GM12891 (cell line): ENCODE measurements around the gene MT1B.

Experiments used
- DNase-seq: peaks from one replicate; pipeline ENCODE4 v3.0.0; 2011; ENCODE audit warnings: low spot score; ENCODE audit not compliant: insufficient read length
- FAIRE-seq: peaks from 2 replicates; lab custom pipeline; 2011; peaks lifted over from hg19 to GRCh38; lab: Jason Lieb, UNC
- PAX5 ChIP-seq: IDR thresholded peaks from 2 replicates; pipeline ENCODE4 v1.6.1; 2011; ENCODE audit warnings: low read length, moderate library complexity, mild to moderate bottlenecking; ENCODE audit not compliant: insufficient read depth, severe bottlenecking
- POLR2A ChIP-seq: IDR thresholded peaks from 2 replicates; pipeline ENCODE4 v1.6.1; 2011; ENCODE audit warnings: low read depth, low read length, control low read depth
- POLR2AphosphoS5 ChIP-seq: IDR thresholded peaks from 2 replicates; pipeline ENCODE4 v1.6.1; 2011; ENCODE audit warnings: low read depth, low read length, control low read depth
- POU2F2 ChIP-seq: IDR thresholded peaks from 2 replicates; pipeline ENCODE4 v1.6.1; 2011; ENCODE audit warnings: low read depth, mild to moderate bottlenecking, control low read depth, low read length, moderate library complexity
- SPI1 ChIP-seq: IDR thresholded peaks from 2 replicates; pipeline ENCODE4 v1.6.1; 2011; ENCODE audit warnings: low read depth, low read length, control low read depth
- TAF1 ChIP-seq: IDR thresholded peaks from 2 replicates; pipeline ENCODE4 v1.6.1; 2011; ENCODE audit warnings: low read depth, low read length, control low read depth

The MT1B gene

DNA sequence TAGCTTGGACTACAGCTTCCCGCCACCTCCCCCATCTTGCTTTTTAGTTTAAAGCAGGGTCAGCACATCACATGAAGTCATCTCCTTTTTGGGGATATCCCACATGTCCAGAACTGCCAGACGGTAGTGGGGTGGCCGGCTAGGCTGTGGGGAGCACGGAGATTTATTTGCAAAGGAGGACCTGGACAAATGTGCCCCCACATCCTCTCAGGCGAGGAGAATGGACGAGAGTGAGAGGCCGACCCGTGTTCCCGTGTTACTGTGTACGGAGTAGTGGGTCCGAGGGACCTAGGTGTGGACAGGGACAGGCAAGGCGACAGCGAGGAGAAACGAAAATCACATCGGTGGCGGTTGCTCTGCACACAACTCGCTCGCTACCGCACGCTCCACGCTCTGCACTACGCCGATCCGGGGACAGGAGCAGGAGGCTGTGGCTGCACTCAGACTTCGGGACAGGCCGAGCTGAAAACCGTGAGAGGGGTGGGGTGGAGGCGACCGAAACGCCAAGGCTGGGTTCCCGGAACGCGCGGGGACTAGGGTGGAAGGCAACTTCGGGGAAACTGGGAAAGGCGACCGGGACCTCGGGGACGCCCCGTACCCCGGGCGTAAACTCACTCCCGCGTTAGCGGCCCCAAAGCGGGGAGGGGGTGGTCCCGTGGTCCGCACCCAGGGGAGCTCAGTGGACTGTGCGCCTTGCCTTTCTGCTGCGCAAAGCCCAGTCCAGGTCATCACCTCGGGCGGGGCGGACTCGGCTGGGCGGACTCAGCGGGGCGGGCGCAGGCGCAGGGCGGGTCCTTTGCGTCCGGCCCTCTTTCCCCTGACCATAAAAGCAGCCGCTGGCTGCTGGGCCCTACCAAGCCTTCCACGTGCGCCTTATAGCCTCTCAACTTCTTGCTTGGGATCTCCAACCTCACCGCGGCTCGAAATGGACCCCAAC is 13.6 kb upstream of the MT1B start, which contains the start of gene MT1A:
TSS of gene MT1A (plus strand) at position 853 of the 937 bp plus-strand sequence. CDS start at position 926, 73 bp downstream.
- DNase-seq (no peak), FAIRE-seq (no peak)
- no peak for TF ChIP-seq POLR2AphosphoS5
- TF ChIP-seq TAF1, result no peak
- no peak for TF ChIP-seq POLR2A
- no peak for TF ChIP-seq SPI1
- TF ChIP-seq PAX5, result no peak
- TF ChIP-seq POU2F2, result no peak

DNA sequence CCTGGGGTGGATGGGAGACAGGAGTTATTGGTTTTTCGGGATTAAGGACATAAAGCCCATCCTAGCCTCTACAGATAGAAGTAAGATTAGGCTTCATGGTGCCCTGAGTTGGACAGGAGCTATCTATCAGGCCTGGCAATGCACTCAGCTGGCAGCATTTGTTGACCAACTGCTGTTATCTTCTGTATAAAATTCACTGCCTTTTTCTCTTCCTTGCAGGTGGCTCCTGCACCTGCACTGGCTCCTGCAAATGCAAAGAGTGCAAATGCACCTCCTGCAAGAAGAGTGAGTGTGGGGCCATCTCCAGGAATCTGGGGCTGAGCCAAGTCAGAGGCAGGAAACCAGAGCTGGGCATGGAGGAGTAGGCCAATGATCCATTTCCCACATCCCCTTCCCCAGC is 12.6 kb upstream of the MT1B start:
- FAIRE-seq, result no peak
- DNase-seq, result no peak
- TF ChIP-seq PAX5 (no peak), SPI1 (no peak), TAF1 (no peak), POLR2A (no peak), POU2F2 (no peak), POLR2AphosphoS5 (no peak)

DNA sequence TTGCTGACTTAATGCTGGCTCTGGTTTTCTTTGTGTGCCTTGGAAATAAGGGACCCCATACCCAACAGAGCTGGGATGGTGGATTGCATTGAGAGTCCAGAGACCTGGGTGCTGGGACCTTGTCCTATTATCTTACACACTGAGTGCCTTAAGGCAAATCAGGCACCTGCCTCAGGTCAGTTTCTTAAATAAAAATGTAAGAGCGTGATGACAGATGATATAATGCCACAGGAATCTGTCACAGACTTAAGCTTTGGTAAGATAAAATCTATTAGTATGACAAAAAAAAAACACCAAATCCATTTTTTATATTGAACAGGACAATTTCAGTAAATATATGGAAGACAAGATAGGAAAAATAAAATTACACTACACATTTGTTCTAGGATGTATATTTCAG is 11.6 kb upstream of the MT1B start:
- TF ChIP-seq SPI1 (no peak), PAX5 (no peak), POLR2A (no peak), TAF1 (no peak), POU2F2 (no peak), POLR2AphosphoS5 (no peak)
- FAIRE-seq, result no peak
- no peak for DNase-seq

DNA sequence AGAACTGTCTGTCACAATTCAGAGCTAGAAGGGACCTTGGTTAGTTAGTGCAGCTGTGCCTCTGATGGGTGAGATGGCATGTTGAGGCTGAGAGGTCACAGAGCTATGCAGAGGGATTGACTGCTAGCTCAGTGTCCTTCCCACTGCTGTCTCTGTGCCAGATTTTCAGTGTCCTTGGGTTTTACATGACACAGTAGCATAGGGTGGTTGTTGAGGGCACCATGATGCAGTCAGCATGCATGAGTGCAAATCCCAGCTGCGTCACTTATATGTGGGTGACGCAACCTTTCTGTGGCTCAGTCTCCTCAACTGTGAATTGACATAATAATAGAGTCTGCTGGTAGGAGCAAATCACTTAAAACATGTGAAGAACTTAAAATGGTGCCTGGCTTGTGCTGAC is 10.5 kb upstream of the MT1B start:
- FAIRE-seq, result no peak
- no peak for DNase-seq
- TF ChIP-seq TAF1, result no peak
- TF ChIP-seq POU2F2, result no peak
- TF ChIP-seq PAX5, result no peak
- no peak for TF ChIP-seq POLR2A
- TF ChIP-seq SPI1, result no peak
- TF ChIP-seq POLR2AphosphoS5, result no peak

DNA sequence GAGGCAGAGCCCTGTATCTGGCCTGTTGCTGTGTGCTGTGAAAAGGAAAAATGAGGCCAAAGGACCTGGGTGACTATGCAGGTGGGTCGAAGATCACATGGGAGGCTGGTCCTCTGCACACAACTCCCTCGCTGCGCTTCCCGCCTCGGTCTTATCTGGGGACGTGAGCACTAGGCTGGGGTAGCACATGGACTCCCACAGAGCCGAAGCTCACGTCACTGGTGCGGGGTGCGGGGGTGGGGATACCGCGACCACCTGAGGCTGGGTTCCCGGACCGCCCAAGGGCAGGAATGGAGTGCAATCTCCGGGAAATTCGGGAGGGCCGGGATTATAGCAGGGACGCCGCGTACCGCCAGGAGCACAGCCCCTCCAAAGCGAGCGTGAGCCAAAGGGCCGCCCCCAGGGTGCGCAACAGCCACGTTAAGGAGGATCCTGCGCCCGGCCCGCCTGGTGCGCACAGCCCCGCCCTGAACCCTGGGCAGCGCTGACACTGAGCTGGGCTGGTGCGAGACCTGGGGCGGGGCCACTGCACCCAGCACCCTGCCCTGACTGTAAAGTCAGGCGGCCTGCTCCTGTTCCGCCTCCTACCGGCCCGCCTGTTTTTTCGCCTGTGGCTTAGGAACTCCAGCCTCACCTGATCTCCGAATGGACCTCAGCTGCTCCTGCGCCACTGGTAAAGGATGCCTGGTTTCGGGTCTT is 8.5 kb upstream of the MT1B start:
- TF ChIP-seq TAF1, result no peak
- no peak for TF ChIP-seq PAX5
- TF ChIP-seq SPI1, result no peak
- no peak for TF ChIP-seq POLR2AphosphoS5
- TF ChIP-seq POU2F2, result no peak
- TF ChIP-seq POLR2A, result no peak
- DNase-seq (no peak), FAIRE-seq (no peak)

DNA sequence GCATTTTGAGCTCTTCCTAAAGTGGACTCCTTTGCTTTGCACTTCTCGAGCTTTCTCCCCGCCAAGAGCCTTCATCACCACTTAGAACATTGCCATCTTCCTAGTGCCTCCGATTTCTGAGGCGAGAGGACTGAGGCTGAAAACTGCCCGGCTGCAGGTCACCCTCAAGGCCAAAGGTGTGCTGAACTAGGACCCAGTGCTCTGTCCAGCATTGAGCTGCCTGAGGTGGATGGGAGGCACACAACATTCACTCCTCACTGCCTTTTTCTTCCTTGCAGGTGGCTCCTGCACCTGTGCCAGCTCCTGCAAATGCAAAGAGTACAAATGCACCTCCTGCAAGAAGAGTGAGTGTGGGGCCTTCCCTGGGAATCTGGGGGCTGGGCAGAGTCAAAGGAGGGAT is 7.9 kb upstream of the MT1B start:
- TF ChIP-seq POU2F2 (no peak), SPI1 (no peak), PAX5 (no peak), POLR2AphosphoS5 (no peak), POLR2A (no peak), TAF1 (no peak)
- DNase-seq (no peak), FAIRE-seq (no peak)

DNA sequence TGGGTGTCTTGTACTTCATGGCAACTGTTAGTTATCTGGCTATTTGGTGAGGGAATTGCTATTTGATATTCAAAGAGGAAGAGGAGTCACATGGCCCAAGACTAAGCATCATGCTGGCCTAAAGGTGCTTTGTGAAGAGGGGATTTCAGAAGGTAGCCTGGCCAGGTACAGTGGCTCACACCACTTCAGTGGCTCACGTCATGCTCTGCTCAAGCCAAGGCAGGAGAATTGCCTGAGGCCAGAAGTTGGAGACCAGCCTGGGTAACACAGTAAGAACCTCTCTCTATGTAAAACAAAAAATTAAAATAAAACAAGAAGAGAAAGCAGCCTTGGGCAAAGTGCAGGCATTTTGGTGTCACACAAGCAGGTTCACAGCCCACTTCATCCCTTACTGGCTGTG is 6.4 kb upstream of the MT1B start:
- FAIRE-seq, result no peak
- no peak for DNase-seq
- no peak for TF ChIP-seq POU2F2
- no peak for TF ChIP-seq TAF1

DNA sequence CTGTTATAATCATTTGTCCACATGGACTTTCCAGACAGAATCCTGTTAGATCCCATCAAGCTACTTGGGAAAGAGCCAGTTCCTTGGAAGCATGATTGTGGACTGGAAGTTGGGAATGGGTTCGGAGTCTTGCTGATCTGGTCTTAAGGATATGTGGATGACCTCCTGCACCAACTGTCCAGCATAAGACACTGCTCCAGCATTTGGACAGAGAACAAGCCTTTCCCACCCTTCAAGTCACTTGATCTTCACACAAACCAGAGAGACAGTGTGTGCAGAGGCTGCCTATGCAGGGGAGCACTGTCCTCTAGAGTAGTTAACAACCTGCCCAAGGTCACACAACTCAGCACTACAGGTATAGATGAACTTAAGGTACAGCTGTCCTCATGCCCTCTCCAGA is 5.8 kb upstream of the MT1B start:
- DNase-seq (no peak), FAIRE-seq (no peak)
- no peak for TF ChIP-seq PAX5
- TF ChIP-seq SPI1, result no peak
- no peak for TF ChIP-seq POLR2A
- no peak for TF ChIP-seq POLR2AphosphoS5
- TF ChIP-seq TAF1, result no peak
- TF ChIP-seq POU2F2, result no peak

DNA sequence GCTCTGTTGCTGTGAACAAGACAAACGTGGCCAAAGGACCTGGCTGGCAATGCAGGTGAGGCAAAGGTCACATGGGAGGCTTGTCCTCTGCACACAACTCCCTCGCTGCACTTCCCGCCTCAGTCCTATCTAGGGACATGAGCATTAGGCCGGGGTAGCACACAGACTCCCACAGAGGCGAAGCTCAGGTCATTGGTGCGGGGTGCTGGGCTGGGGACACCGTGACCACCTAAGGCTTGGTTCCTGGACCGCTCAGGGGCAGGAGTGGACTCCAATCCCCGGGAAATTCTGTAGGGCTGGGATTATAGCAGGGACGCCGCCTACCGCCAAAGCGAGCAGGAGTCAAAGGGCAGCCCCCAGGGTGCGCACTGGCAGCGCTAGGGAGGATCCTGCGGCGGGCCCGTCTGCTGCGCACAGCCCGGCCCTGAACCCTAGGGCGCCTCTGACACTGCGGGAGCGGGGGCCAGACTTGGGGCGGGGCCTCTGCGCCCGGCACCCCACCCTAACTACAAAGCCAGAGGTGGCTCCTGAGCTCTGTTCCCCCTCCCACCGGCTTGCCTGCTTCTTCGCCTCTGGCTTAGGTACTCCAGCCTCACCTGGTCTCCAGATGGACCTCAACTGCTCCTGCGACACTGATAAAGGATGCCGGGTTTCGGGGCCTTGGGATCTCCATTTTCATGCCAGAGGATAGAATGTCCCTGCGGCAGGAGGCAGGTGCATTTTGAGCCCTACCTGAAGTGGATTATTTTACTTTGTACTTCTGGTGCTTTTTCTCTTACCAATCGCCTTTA is 3.9 kb upstream of the MT1B start:
- DNase-seq (no peak), FAIRE-seq (no peak)
- TF ChIP-seq POU2F2, result no peak
- TF ChIP-seq POLR2AphosphoS5, result no peak
- TF ChIP-seq POLR2A, result no peak
- TF ChIP-seq SPI1, result no peak
- no peak for TF ChIP-seq TAF1
- no peak for TF ChIP-seq PAX5
